22Rv1 (cell line): Measurements from ENCODE around the gene LGI2.
"Not testable (repeated sequence)": the region's sequence is repeated elsewhere in the genome, so short reads cannot be mapped to it uniquely, and the experiment has no call there.

ENCODE experiments used
- H3K27ac ChIP-seq: fragments of 450-650 bp; 2 replicates; pipeline ENCODE4 v1.5.1; 2017
- ZFX ChIP-seq: fragments of 450-650 bp; IDR thresholded peaks from 2 replicates; pipeline ENCODE4 v1.6.1; 2017; ENCODE audit warnings: antibody characterized with exemption, borderline replicate concordance
- TF ChIP-seq, protein P1 (sequence below): fragments of 450-650 bp; IDR thresholded peaks from 2 replicates; pipeline ENCODE4 v1.5.1; 2017; ENCODE audit warnings: mild to moderate bottlenecking

The LGI2 gene

DNA sequence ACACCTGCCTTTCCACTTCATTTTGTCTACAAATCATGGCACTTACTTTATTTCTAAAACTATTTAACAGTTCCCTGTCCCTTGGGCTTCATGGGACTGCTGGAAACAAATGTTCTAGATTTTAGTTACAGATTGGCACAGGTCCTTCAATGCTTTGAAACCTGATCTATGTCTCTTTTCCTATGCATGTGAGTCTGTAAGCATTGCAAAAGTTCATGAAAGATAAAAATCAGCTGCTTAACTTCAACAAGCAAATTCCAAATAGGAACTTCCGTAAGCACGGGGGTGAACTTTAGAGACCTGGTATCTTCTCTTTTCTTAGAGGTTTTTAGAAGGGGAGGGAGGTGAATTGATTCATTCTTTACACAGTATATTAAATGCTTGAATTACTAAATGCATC lies 9.5 kb downstream of the LGI2 start:
- H3K27ac ChIP-seq, result no peak overlapping the region
- TF ChIP-seq, protein P1, sequence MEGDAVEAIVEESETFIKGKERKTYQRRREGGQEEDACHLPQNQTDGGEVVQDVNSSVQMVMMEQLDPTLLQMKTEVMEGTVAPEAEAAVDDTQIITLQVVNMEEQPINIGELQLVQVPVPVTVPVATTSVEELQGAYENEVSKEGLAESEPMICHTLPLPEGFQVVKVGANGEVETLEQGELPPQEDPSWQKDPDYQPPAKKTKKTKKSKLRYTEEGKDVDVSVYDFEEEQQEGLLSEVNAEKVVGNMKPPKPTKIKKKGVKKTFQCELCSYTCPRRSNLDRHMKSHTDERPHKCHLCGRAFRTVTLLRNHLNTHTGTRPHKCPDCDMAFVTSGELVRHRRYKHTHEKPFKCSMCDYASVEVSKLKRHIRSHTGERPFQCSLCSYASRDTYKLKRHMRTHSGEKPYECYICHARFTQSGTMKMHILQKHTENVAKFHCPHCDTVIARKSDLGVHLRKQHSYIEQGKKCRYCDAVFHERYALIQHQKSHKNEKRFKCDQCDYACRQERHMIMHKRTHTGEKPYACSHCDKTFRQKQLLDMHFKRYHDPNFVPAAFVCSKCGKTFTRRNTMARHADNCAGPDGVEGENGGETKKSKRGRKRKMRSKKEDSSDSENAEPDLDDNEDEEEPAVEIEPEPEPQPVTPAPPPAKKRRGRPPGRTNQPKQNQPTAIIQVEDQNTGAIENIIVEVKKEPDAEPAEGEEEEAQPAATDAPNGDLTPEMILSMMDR, result no peak
- TF ChIP-seq ZFX, result no peak

DNA sequence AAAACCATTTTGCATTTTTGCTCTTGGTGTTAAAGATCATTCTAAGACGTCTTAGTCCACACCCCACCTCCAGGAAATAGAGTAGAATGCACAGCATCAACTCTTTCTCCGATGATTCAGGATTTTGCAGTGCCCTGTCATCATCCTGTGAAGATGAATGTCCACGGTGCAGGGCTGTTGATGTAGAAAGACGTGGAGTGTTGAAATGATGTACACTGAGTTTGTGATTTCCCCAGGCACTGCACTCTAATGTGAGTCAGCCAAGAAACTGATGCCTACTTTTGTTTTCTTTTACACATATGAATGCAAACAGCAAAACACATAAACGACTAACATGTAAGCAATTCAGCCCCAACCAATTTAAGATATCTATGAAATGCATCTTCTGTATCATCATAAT lies 10.5 kb downstream of the LGI2 start:
- TF ChIP-seq, protein P1, result no peak
- no peak for TF ChIP-seq ZFX

DNA sequence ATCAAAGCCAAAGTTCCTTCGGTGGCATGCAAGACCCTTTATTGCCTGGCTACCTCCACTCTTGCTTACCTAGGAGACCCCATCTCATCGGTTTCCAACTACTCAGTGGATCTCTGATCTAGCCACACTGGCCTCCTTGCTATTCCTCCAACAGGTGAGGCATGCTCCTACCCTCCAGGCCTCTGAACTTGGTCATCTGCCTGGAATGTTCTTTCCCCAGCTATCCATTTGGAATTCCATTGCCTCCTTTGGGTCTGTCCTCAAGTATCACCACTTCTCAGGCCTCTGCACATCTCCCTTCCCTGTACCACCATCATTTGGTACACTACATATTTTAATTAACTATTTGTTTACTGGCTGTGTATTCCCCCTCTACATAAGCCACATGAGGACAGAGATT lies 11.2 kb downstream of the LGI2 start:
- no peak overlapping the region for H3K27ac ChIP-seq
- TF ChIP-seq, protein P1, result no peak
- TF ChIP-seq ZFX, result no peak

More for the DNA sequence above, 10.5 kb downstream of the LGI2 start:
- no peak overlapping the region for H3K27ac ChIP-seq

DNA sequence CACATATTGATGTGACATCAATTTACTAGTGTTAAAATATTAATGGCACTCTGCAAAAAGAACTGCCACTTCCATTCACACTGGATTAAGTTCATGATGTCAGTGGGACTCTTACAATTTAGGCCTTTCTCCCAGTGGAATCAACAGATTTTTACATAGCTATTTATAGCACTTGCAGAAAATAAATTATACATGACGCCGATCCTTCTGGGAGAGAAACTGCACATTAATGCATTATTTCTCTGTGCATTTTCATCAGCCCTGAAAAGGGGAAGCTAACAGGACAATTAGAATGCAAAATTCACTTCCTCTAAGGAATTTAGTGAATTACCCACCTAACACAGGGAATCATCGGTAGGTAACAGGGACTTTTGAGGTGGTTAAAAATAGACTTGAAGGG lies 15.7 kb downstream of the LGI2 start:
- no peak overlapping the region for H3K27ac ChIP-seq
- TF ChIP-seq, protein P1, result no peak

DNA sequence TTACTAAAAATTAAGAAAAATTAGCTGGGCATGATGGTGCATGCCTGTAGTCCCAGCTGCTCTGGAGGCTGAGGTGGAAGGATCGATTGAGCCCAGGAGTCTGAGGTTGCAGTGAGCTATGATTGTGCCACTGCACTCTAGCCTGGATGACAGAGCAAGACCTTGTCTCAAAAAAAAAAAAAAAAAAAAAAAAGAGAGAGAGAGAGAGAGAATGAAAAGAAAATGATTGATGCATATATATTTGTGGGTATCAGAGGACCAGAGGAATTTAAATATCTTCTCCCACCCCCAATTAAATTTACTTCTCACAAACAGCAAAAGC lies 16.1 kb downstream of the LGI2 start:
- H3K27ac ChIP-seq, result not testable (repeated sequence)

DNA sequence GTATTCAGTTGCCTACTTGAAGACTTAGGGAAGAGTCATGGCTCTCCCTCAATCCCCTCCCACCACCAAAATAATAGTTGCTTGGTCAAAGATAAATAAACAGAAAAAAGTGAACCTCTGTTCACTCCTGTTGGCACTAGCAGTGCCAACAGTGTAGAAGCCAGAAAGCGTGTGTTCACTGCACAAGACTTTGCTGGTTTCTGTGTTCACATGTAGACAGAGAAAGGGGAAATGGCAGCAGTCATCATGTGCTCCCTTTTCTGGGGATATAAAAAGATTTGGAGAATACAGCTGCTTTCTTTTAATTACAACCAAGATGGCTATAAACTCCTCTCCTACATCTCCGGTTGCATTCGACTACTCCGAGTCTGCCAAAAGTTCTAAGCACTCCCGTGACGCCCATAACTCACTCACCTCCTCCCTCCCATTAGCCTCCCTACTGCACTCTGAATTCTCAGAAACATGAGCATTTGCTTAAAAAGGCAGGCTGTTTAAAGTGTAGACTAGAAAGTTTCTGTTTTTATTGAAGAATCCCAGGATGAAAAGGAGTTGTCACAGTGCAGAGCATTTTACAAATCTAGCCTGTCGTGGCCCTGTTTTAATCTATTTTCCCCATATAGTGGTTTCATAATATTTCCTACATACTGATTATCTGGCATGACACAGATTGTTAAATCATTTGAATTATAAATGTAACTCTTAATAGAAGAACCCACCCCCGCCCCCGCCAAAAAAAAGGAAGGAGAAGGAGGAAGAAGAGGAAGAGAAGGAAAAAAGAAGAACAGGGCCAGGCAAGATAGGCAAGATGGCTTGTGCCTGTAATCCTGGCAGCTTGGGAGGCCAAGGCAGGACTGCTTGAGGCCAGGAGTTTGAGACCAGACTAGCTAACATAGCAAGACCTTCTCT lies 16.7 kb downstream of the LGI2 start:
- H3K27ac ChIP-seq, result no peak overlapping the region
- no peak for TF ChIP-seq ZFX
- TF ChIP-seq, protein P1, result no peak

DNA sequence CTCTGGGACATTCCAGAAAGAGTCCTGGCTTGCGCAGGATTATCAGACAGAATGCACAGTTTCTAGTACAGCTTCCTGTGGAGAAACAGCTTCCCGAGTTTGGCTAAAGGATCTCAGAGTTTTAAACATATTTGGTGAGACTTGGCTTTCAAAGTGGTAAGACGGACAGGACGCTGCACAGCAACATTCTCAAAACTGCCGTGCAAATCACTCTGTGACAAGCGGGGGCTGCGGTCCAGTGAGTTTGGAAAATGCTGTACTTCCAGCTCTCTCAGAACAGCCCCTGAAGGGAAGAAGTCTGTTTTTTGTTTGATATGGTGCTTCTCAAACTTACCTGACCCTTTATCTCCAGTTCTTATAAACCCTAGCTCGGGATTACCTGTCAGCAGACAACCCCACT lies 18.1 kb downstream of the LGI2 start:
- no peak for TF ChIP-seq ZFX
- TF ChIP-seq, protein P1, result no peak
- H3K27ac ChIP-seq, result no peak overlapping the region
